Ishikawa (cell line): ENCODE results near the gene NTS.

Source experiments
- CEBPB ChIP-seq: IDR thresholded peaks from 2 replicates; pipeline ENCODE4 v1.6.1; 2012
- CREB1 ChIP-seq: IDR thresholded peaks from 2 replicates; pipeline ENCODE4 v1.6.1; 2012; ENCODE audit warnings: low read depth
- EGR1 ChIP-seq: IDR thresholded peaks from 2 replicates; pipeline ENCODE4 v1.6.1; 2012
- EP300 ChIP-seq: IDR thresholded peaks from 2 replicates; pipeline ENCODE4 v1.6.1; 2012; ENCODE audit warnings: borderline replicate concordance
- FOXM1 ChIP-seq: IDR thresholded peaks from 2 replicates; pipeline ENCODE4 v1.6.1; 2012; ENCODE audit warnings: low read depth, borderline replicate concordance
- MAX ChIP-seq: IDR thresholded peaks from 2 replicates; pipeline ENCODE4 v1.6.1; 2012
- NFIC ChIP-seq: IDR thresholded peaks from 2 replicates; pipeline ENCODE4 v1.6.1; 2012
- RAD21 ChIP-seq: IDR thresholded peaks from 2 replicates; pipeline ENCODE4 v1.6.1; 2012; ENCODE audit warnings: low read depth
- REST ChIP-seq: IDR thresholded peaks from 2 replicates; pipeline ENCODE4 v1.6.1; 2012; ENCODE audit warnings: low read depth, mild to moderate bottlenecking
- TAF1 ChIP-seq: IDR thresholded peaks from 2 replicates; pipeline ENCODE4 v1.6.1; 2012; ENCODE audit warnings: low read depth, mild to moderate bottlenecking
- TCF12 ChIP-seq: IDR thresholded peaks from 2 replicates; pipeline ENCODE4 v1.6.1; 2012; ENCODE audit warnings: low read depth
- TEAD4 ChIP-seq: IDR thresholded peaks from 2 replicates; pipeline ENCODE4 v1.6.1; 2012
- USF1 ChIP-seq: IDR thresholded peaks from 2 replicates; pipeline ENCODE4 v1.6.1; 2012
- YY1 ChIP-seq: IDR thresholded peaks from 2 replicates; pipeline ENCODE4 v1.6.1; 2012; ENCODE audit warnings: low read depth
- ZBTB7A ChIP-seq: IDR thresholded peaks from 2 replicates; pipeline ENCODE4 v1.6.1; 2012; ENCODE audit warnings: low read depth

NTS gene

GRCh38 chr12:85849344-85849743 lies 24.8 kb upstream of the NTS start:
- TF ChIP-seq FOXM1, result no peak
- no peak for TF ChIP-seq NFIC
- TF ChIP-seq CEBPB, result no peak
- TF ChIP-seq YY1, result no peak
- TF ChIP-seq TAF1, result no peak
- TF ChIP-seq RAD21, result no peak
- no peak for TF ChIP-seq TCF12
- TF ChIP-seq CREB1, result no peak
- TF ChIP-seq EP300, result no peak
- TF ChIP-seq TEAD4, result no peak
- no peak for TF ChIP-seq EGR1
- TF ChIP-seq MAX, result no peak
- no peak for TF ChIP-seq USF1
- TF ChIP-seq REST, result no peak
- TF ChIP-seq ZBTB7A, result no peak

GRCh38 chr12:85855305-85855704 lies 18.8 kb upstream of the NTS start:
- no peak for TF ChIP-seq TEAD4
- TF ChIP-seq RAD21, result no peak
- no peak for TF ChIP-seq CREB1
- no peak for TF ChIP-seq NFIC
- TF ChIP-seq MAX, result no peak
- no peak for TF ChIP-seq YY1
- TF ChIP-seq USF1, result no peak
- no peak for TF ChIP-seq TCF12
- no peak for TF ChIP-seq EGR1
- TF ChIP-seq CEBPB, result no peak
- TF ChIP-seq TAF1, result no peak
- TF ChIP-seq ZBTB7A, result no peak
- TF ChIP-seq REST, result no peak
- TF ChIP-seq FOXM1, result no peak

GRCh38 chr12:85856966-85857365 lies 17.1 kb upstream of the NTS start:
- no peak for TF ChIP-seq USF1

GRCh38 chr12:85865890-85866289 lies 8.2 kb upstream of the NTS start:
- TF ChIP-seq EGR1 (no peak), USF1 (no peak), YY1 (no peak), MAX (no peak), FOXM1 (no peak), REST (no peak), EP300 (no peak), CREB1 (no peak), CEBPB (no peak), TEAD4 (no peak), NFIC (no peak), TCF12 (no peak), RAD21 (no peak), TAF1 (no peak)
